ENCODE data around the gene PTPRO. TPM values are rescaled to one million over a fixed set of nuclear protein-coding genes. Genes with fewer than 3 reads are reported as not detected.

Gene PTPRO
- total and polyA plus RNA-seq, 10 of the 15 experiments (the other 5 are each of a cell fraction or from before 2014, with no cell fraction given), result 1.2 to 5.3 (median 3.5) TPM

GRCh38 chr12:15556411-15557102 lies 234.2 kb downstream of the PTPRO start (continued):
- TF ChIP-seq SMC3 (IDR thresholded peaks at IDR 0.05; ENCODE audit: borderline replicate concordance, low read length), result no peak
- no peak for TF ChIP-seq SREBF1 (IDR thresholded peaks at IDR 0.05; ENCODE audit: low read length)
- no peak for TF ChIP-seq CHD4 (IDR thresholded peaks at IDR 0.05)
- no peak for TF ChIP-seq ZNF274 (IDR thresholded peaks at IDR 0.05; ENCODE audit: insufficient read depth, insufficient read length)
- no peak for TF ChIP-seq BCLAF1 (IDR thresholded peaks at IDR 0.05)

GRCh38 chr12:15558915-15559528 lies 236.7 kb downstream of the PTPRO start:
- H3K27me3 ChIP-seq (replicated peaks in 1 of 2; ENCODE audit: control insufficient read depth in 2 of 2, insufficient read depth in 2 of 2, low read length in 1 of 2), result no peaks in the 10 kb centered on the region
- H3K4me2 ChIP-seq (ENCODE audit: control insufficient read depth, insufficient read depth), result no peak overlapping the region
- ChIA-PET CTCF (interaction anchor here (0.7 to 11.6 kb wide), 12 partner anchors 8 to 298 kb away, joined by 3 to 74 read pairs (median 8); no protein-coding TSS in a partner anchor), SMC1A (ENCODE audit: uncharacterized antibody, unreplicated experiment) (interaction anchor here (1.0 to 11.3 kb wide), 12 partner anchors 10 to 297 kb away, joined by 3 to 139 read pairs (median 4); no protein-coding TSS in a partner anchor), POLR2A (interaction anchor here (0.9 to 4.6 kb wide), 3 partner anchors 11 to 15 kb away, joined by 3 to 38 read pairs (median 27); no protein-coding TSS in a partner anchor), RAD21 (ENCODE audit: unreplicated experiment) (interaction anchor here (0.8 to 5.3 kb wide), 11 partner anchors 8 to 345 kb away, joined by 3 to 43 read pairs (median 6); no protein-coding TSS in a partner anchor)
- H3K4me1 ChIP-seq (ENCODE audit: control insufficient read depth, insufficient read depth, low read length), result no peaks in the 10 kb centered on the region
- no peaks in the 10 kb centered on the region for H3K9me3 ChIP-seq (replicated peaks; ENCODE audit: control insufficient read depth, insufficient read depth, low read length)
- no TSS peak for BruUV-seq (replicated peaks)
- no peak overlapping the region for H3K27ac ChIP-seq (ENCODE audit: control insufficient read depth, insufficient read depth)
- DNase-seq (ENCODE audit: low read depth, low spot score), result no peak
- H4K20me1 ChIP-seq (ENCODE audit: control insufficient read depth, insufficient read depth), result no peaks in the 10 kb centered on the region
- in situ Hi-C loops (cut with MboI) (no loop called here), intact Hi-C loops (cut with micrococcal nuclease; ENCODE audit: unreplicated experiment) (no loop called here)
- no peak for FAIRE-seq
- ATAC-seq, result no peak
- H3K79me2 ChIP-seq (ENCODE audit: control insufficient read depth, insufficient read depth, low read length), result no peaks in the 10 kb centered on the region
- no peak overlapping the region; the same call in 1 of the 2 replicates for H2AFZ ChIP-seq (ENCODE audit: control insufficient read depth, low read depth, low read length)
- H3K36me3 ChIP-seq (ENCODE audit: control insufficient read depth in 2 of 2, insufficient read depth in 2 of 2, low read length in 1 of 2), result no peaks in the 10 kb centered on the region
- WGBS (ENCODE audit: insufficient coverage, insufficient replicate concordance, low lambda C conversion rate, missing lambda C conversion rate), result 38% methylated on average over 2 of the region's 2 CpGs
- TF ChIP-seq RB1 (IDR thresholded peaks at IDR 0.05; ENCODE audit: borderline replicate concordance), result no peak
- 0 out of 2 replicates have a peak, but pooled peaks have one; percentile 28 for TF ChIP-seq ZBED1 (IDR thresholded peaks at IDR 0.05; ENCODE audit: borderline replicate concordance)
- no peak for TF ChIP-seq ATF3 (IDR thresholded peaks at IDR 0.05; ENCODE audit: borderline replicate concordance, extremely low read depth, low read depth, low read length)
- no peak for TF ChIP-seq KAT2A (conservative IDR thresholded peaks at IDR 0.05; ENCODE audit: control insufficient read depth, low read depth, low read length)
- TF ChIP-seq NFIC (IDR thresholded peaks at IDR 0.05; ENCODE audit: low read depth, low read length), result peak; percentile 51; the same call in 1 of the 2 replicates
- no peak for TF ChIP-seq HDGF (IDR thresholded peaks at IDR 0.05)
- TF ChIP-seq NR2F1 (conservative IDR thresholded peaks at IDR 0.05), result 0 out of 2 replicates have a peak, but pooled peaks have one; percentile 27
- TF ChIP-seq ATF7 (IDR thresholded peaks at IDR 0.05; ENCODE audit: low read depth), result 0 out of 2 replicates have a peak, but pooled peaks have one; percentile 38
- peak; percentile 51 for TF ChIP-seq JUNB (IDR thresholded peaks at IDR 0.05)
- 0 out of 2 replicates have a peak, but pooled peaks have one; percentile 10 for TF ChIP-seq MTA2 (IDR thresholded peaks at IDR 0.05; ENCODE audit: low read depth)
- H3K9ac ChIP-seq (ENCODE audit: control insufficient read depth, insufficient read depth, low read length), result no peak overlapping the region
- no peak overlapping the region for H3K4me3 ChIP-seq

All from GM12878 (cell line).